K562 (cell line): Measurements from ENCODE around the gene AIFM3. TPM values are rescaled to one million over a fixed set of nuclear protein-coding genes. Genes with fewer than 3 reads are reported as not detected.
A peak's percentile ranks its signal among the peaks of the same experiment; 100 is the strongest.

Source experiments
- ATAC-seq: fragments of 200-7000 bp; cut with Tn5 transposase; 3 replicates; pipeline ENCODE4 v1.9.1; 2020; ENCODE audit warnings: moderate library complexity
- BruUV-seq: library from RNA; stranded (reverse); fragments of 400-500 nt; replicated peaks from 2 replicates; lab custom pipeline; 2021; lab: Mats Ljungman, UMichigan
- CTCF ChIA-PET: fragments of 300-600 bp; formaldehyde crosslinking; extraction: SDS; loops from one replicate; lab custom pipeline; 2021; ENCODE audit warnings: low intra/inter-chr PET ratio; lab: Yijun Ruan, JAX
- POLR2A ChIA-PET: fragments of 300-600, 350-650 bp; sonication (Branson Sonifier 250); formaldehyde crosslinking; extraction: SDS; loops from one replicate; lab custom pipeline; 2021; ENCODE audit warnings: antibody characterized with exemption, inconsistent platforms; lab: Yijun Ruan, JAX
- DNase-seq, 4 experiments: peaks; one replicate each; pipeline versions ENCODE4 v3.0.0 to v3.0.0-alpha.2; 2011 to 2018; ENCODE audit warnings: low spot score in 3 of 4, mixed read lengths in 3 of 4; ENCODE audit errors: extremely low read depth in 1 of 4
- FAIRE-seq: peaks from 2 replicates; lab custom pipeline; 2011; peaks lifted over from hg19 to GRCh38; lab: Jason Lieb, UNC
- H2AFZ ChIP-seq: 2 replicates; pipeline ENCODE4 v1.6.0; 2011; ENCODE audit warnings: low read depth, low read length, control low read depth, inconsistent platforms
- H3K27ac ChIP-seq: fragments of 200-600 bp; 3 replicates; pipeline ENCODE4 v1.8.0; 2011; ENCODE audit warnings: low read depth, mild to moderate bottlenecking, control low read depth, inconsistent platforms, low read length, moderate library complexity, mixed read lengths; ENCODE audit errors: extremely low read depth
- H3K27me3 ChIP-seq, 2 experiments: fragments of 300-600 bp in 1 of 2; 2 replicates in 1 of 2; 3 replicates in 1 of 2; pipeline versions ENCODE4 v1.6.0 to v1.8.0; 2011; ENCODE audit warnings: inconsistent platforms in 2 of 2, low read length in 2 of 2, mild to moderate bottlenecking in 1 of 2, mixed read lengths in 1 of 2, moderate library complexity in 1 of 2; ENCODE audit not compliant: control insufficient read depth in 2 of 2, insufficient read depth in 2 of 2
- H3K36me3 ChIP-seq: fragments of 300-600 bp; 3 replicates; pipeline ENCODE4 v1.8.0; 2011; ENCODE audit warnings: mild to moderate bottlenecking, low read length, inconsistent platforms; ENCODE audit not compliant: control insufficient read depth, insufficient read depth
- H3K4me1 ChIP-seq, 2 experiments: fragments of 200-600 bp in 1 of 2; replicated peaks in 1 of 2; 2 replicates in 1 of 2; 3 replicates in 1 of 2; pipeline versions ENCODE4 v1.5.1 to v1.8.0; 2011; ENCODE audit warnings: inconsistent platforms in 2 of 2, low read length in 2 of 2, mild to moderate bottlenecking in 1 of 2, mixed read lengths in 1 of 2, moderate library complexity in 1 of 2; ENCODE audit not compliant: control insufficient read depth in 2 of 2, insufficient read depth in 2 of 2
- H3K4me2 ChIP-seq: 2 replicates; pipeline ENCODE4 v1.6.1; 2011; ENCODE audit warnings: low read length, control low read depth, inconsistent platforms, mixed read lengths; ENCODE audit not compliant: insufficient read depth
- H3K4me3 ChIP-seq: fragments of 200-600 bp; sonication (generic), shearing (Covaris generic); 2 replicates; pipeline ENCODE4 v1.5.1; 2016; ENCODE audit warnings: control low read depth, inconsistent platforms
- H3K79me2 ChIP-seq: fragments of 200-600 bp; 3 replicates; pipeline ENCODE4 v1.8.0; 2011; ENCODE audit warnings: low read length, inconsistent platforms; ENCODE audit not compliant: control insufficient read depth, insufficient read depth
- H3K9ac ChIP-seq, 2 experiments: 2 replicates each; pipeline versions ENCODE4 v1.6.0 to v1.6.1; 2011; ENCODE audit warnings: low read depth in 2 of 2, low read length in 2 of 2, control low read depth in 1 of 2, inconsistent platforms in 1 of 2, mild to moderate bottlenecking in 1 of 2, mixed read lengths in 1 of 2; ENCODE audit not compliant: insufficient read depth in 1 of 2
- H3K9me1 ChIP-seq: one replicate; pipeline ENCODE4 v1.6.0; 2011; ENCODE audit warnings: inconsistent platforms, mild to moderate bottlenecking, low read length, moderate library complexity; ENCODE audit not compliant: control insufficient read depth, insufficient read depth
- H3K9me3 ChIP-seq: replicated peaks from 2 replicates; pipeline ENCODE4 v1.5.1; 2011; ENCODE audit warnings: low read depth, low read length, inconsistent platforms; ENCODE audit not compliant: control insufficient read depth, insufficient read depth
- H4K20me1 ChIP-seq: replicated peaks from 2 replicates; pipeline ENCODE4 v1.6.1; 2011; ENCODE audit warnings: low read length, inconsistent platforms, mixed read lengths; ENCODE audit not compliant: control insufficient read depth, insufficient read depth
- ARID1B ChIP-seq: fragments of 450-650 bp; IDR thresholded peaks from 2 replicates; pipeline ENCODE4 v1.6.1; 2016; ENCODE audit warnings: antibody characterized with exemption, mild to moderate bottlenecking, inconsistent platforms
- CAMTA2 ChIP-seq: fragments of 250-450 bp; sonication (Bioruptor Pico); conservative IDR thresholded peaks from 2 replicates; pipeline ENCODE4 v1.5.1; 2022
- GABPA ChIP-seq: fragments of 200-800 bp; sonication (Bioruptor generic); conservative IDR thresholded peaks from 2 replicates; pipeline ENCODE4 v1.6.1; 2016; ENCODE audit warnings: low read depth, missing genetic modification characterization, missing compliant biosample characterization
- HNRNPL ChIP-seq: fragments of 200-400 bp; formaldehyde crosslinking; IDR thresholded peaks from 2 replicates; pipeline ENCODE4 v1.6.1; 2017; ENCODE audit warnings: low read depth, mild to moderate bottlenecking, low read length
- POLR2G ChIP-seq: fragments of 200-400 bp; formaldehyde crosslinking; IDR thresholded peaks from 2 replicates; pipeline ENCODE4 v1.6.1; 2017; ENCODE audit warnings: low read depth, mild to moderate bottlenecking, antibody characterized with exemption, low read length, moderate library complexity
- POLR2H ChIP-seq: IDR thresholded peaks from 2 replicates; pipeline ENCODE4 v1.6.1; 2016; ENCODE audit warnings: missing genetic modification characterization, low read depth, mild to moderate bottlenecking, control low read depth, missing compliant biosample characterization, moderate library complexity
- RCOR1 ChIP-seq, 2 experiments: IDR thresholded peaks; 2 replicates each; pipeline ENCODE4 v1.6.1; 2012; ENCODE audit warnings: low read depth in 2 of 2, low read length in 2 of 2, borderline replicate concordance in 1 of 2, improper control_type of control experiment in 1 of 2
- RHOXF2B ChIP-seq: fragments of 250-450 bp; sonication (Bioruptor Pico); conservative IDR thresholded peaks from 2 replicates; pipeline ENCODE4 v1.5.1; 2021
- SIRT6 ChIP-seq: IDR thresholded peaks from one replicate; pipeline ENCODE4 v1.6.1; 2012; ENCODE audit warnings: low read depth, mild to moderate bottlenecking, control low read depth, inconsistent platforms, low read length, moderate library complexity
- SNRNP70 ChIP-seq: fragments of 200-400 bp; formaldehyde crosslinking; optimal IDR thresholded peaks from 2 replicates; pipeline ENCODE3; 2017; ENCODE audit warnings: low read depth, low read length
- TRIM24 ChIP-seq, 2 experiments: fragments of 450-650 bp; IDR thresholded peaks; 2 replicates each; pipeline ENCODE4 v1.6.1; 2016
- WGBS: fragments of 100-300 bp; shearing (Covaris generic); methylation state at CpG from one replicate; pipeline ENCODE4 v1.1.6; 2016; ENCODE audit warnings: low coverage, mixed read lengths; ENCODE audit not compliant: insufficient coverage; ENCODE audit errors: missing lambda C conversion rate; 5-methylcytosine and 5-hydroxymethylcytosine counted together
- in situ Hi-C: fragments of 300-500 bp; cut with MboI; formaldehyde crosslinking; loops from 4 replicates; pipeline ENCODE4 v1.15.0; 2018; ENCODE audit warnings: inconsistent platforms, mixed read lengths
- intact Hi-C: fragments of 100-400 bp; cut with micrococcal nuclease; formaldehyde crosslinking; loops from 2 replicates; pipeline ENCODE4 v1.14.2; 2022
- polyA plus RNA-seq, 8 experiments: library from polyadenylated mRNA; depleted of rRNA in 4 of 8; stranded (reverse) in 5 of 8; unstranded in 3 of 8; fragments of >200 nt; fragmentation: Nextera tagmentation in 2 of 8; fragmentation: Illumina TruSeq in 1 of 8; extraction: Ambion mirVana in 2 of 8; extraction: Trizol in 1 of 8; gene quantifications; 2 replicates each; pipeline versions ENCODE4 v1.2.1 to v1.2.3, GENCODE V29; 2011 to 2014; ENCODE audit warnings: inconsistent platforms in 1 of 8, missing spikeins in 1 of 8
- total RNA-seq, 7 experiments: library from RNA; depleted of rRNA in 6 of 7; stranded (reverse); fragments of >200 nt in 6 of 7; fragmentation: Illumina TruSeq in 2 of 7; extraction: Trizol in 2 of 7; gene quantifications; 2 replicates each; pipeline versions ENCODE4 v1.2.1 to v1.2.3, GENCODE V29; 2011 to 2021; ENCODE audit warnings: low replicate concordance in 1 of 7
- TF ChIP-seq, protein P1 (sequence below): fragments of 450-650 bp; IDR thresholded peaks from 2 replicates; pipeline ENCODE4 v1.6.1; 2016; ENCODE audit warnings: missing biosample characterization, missing genetic modification characterization
- TF ChIP-seq, protein P2 (sequence below): sonication (generic); formaldehyde crosslinking; IDR thresholded peaks from 2 replicates; pipeline ENCODE4 v1.8.1; 2022; ENCODE audit warnings: missing genetic modification reagents
- TF ChIP-seq, protein P3 (sequence below): fragments of 450-650 bp; formaldehyde crosslinking; IDR thresholded peaks from 2 replicates; pipeline ENCODE4 v1.4.0; 2022; ENCODE audit warnings: missing genetic modification characterization

The AIFM3 gene
- total and polyA plus RNA-seq, 9 of the 15 experiments (the other 6 are each of a cell fraction or from before 2014, with no cell fraction given): 0.03 to 0.20 (median 0.07) TPM; not detected in 1

DNA sequence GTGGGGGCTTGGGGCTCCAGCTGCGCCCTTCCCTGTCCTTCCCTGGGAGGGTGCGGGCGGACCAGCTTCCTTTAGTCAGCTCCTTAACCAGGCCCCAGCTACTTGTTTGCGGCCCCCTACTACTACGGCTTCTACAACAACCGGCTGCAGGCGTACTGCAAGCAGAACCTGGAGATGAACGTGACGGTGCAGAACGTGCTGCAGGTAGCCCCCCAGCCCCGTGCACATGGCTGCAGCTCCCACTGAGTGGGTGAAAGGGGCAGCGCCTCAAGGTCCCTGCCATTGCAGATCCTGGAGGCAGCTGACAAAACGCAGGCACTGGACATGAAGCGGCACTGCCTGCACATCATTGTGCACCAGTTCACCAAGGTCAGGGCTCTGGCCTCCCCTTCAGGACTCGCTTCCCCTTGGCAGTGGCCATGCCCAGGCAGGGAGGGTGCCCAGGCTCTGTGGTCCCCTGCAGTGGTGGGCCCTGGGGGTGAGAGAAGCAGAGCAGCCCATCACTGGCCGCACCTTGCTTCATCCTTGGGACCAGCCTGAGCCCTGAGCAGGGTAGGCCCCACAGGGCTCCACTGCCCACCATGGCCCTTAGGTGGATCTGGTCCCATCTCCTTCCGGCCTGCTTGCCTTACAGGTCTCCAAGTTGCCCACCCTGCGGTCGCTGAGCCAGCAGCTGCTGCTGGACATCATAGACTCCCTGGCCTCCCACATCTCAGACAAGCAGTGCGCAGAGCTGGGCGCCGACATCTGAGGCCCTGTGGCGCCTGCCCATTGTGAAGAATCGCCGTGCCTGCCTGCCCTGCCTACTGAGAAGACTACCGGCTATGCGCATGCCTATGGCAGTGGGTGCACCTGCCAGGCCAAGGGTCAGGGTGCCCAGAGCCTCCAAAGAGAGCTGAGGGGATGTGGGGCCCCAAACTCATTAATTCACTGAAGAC, 29.8 kb downstream of the AIFM3 start:
- Histone ChIP-seq H2AFZ (no peak overlapping the region), H3K9ac (peak overlapping the region in 1 of 2 experiments; percentile 93; a peak in 2 of 4 replicates), H3K9me1 (no peaks in the 10 kb centered on the region), H3K27ac (no peak overlapping the region), H3K9me3 (no peaks in the 10 kb centered on the region), H3K4me2 (no peak overlapping the region), H3K4me1 (peaks cover 12 to 92% of the 10 kb centered on the region in 2 experiments), H4K20me1 (peaks cover 35% of the 10 kb centered on the region; the same call in 1 of the 2 replicates), H3K27me3 (no peaks in the 10 kb centered on the region), H3K4me3 (no peak overlapping the region), H3K79me2 (peaks cover 27% of the 10 kb centered on the region), H3K36me3 (peaks cover 91% of the 10 kb centered on the region)
- CTCF ChIA-PET: no interaction called here
- ATAC-seq (no peak), FAIRE-seq (no peak), DNase-seq (no peak)
- 92% methylated on average over 27 of the region's 27 CpGs for WGBS
- POLR2A ChIA-PET: interaction anchor here (0.6 to 17.9 kb wide), 15 partner anchors 8 to 642 kb away, joined by 3 to 451 read pairs (median 5); partner anchors contain the start of genes AIFM3, LZTR1 and P2RX6
- intact Hi-C loops: no loop called here
- in situ Hi-C loops: no loop called here
- TSS peak; percentile 14 for BruUV-seq
- TF ChIP-seq POLR2G (no peak), HNRNPL (no peak), CAMTA2 (CRISPR knock-in tag) (no peak), SIRT6 (peak; percentile 5), GABPA (tag) (no peak), TRIM24 (IDR thresholded peaks at IDR 0.05) (no peak), POLR2H (tag) (no peak), SNRNP70 (no peak), RHOXF2B (CRISPR knock-in tag) (0 out of 2 replicates have a peak, but pooled peaks have one; percentile 39), ARID1B (no peak), RCOR1 (IDR thresholded peaks at IDR 0.05; ENCODE audit: borderline replicate concordance in 1 of 2, low read depth in 2 of 2, low read length in 2 of 2) (0 out of 4 replicates have a peak, but pooled peaks of 1 of the 2 experiments have one; percentile 24)
- TF ChIP-seq, protein P1, sequence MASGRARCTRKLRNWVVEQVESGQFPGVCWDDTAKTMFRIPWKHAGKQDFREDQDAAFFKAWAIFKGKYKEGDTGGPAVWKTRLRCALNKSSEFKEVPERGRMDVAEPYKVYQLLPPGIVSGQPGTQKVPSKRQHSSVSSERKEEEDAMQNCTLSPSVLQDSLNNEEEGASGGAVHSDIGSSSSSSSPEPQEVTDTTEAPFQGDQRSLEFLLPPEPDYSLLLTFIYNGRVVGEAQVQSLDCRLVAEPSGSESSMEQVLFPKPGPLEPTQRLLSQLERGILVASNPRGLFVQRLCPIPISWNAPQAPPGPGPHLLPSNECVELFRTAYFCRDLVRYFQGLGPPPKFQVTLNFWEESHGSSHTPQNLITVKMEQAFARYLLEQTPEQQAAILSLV (tag): no peak
- TF ChIP-seq, protein P2, sequence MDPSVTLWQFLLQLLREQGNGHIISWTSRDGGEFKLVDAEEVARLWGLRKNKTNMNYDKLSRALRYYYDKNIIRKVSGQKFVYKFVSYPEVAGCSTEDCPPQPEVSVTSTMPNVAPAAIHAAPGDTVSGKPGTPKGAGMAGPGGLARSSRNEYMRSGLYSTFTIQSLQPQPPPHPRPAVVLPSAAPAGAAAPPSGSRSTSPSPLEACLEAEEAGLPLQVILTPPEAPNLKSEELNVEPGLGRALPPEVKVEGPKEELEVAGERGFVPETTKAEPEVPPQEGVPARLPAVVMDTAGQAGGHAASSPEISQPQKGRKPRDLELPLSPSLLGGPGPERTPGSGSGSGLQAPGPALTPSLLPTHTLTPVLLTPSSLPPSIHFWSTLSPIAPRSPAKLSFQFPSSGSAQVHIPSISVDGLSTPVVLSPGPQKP (CRISPR knock-in tag): no peak
- TF ChIP-seq, protein P3, sequence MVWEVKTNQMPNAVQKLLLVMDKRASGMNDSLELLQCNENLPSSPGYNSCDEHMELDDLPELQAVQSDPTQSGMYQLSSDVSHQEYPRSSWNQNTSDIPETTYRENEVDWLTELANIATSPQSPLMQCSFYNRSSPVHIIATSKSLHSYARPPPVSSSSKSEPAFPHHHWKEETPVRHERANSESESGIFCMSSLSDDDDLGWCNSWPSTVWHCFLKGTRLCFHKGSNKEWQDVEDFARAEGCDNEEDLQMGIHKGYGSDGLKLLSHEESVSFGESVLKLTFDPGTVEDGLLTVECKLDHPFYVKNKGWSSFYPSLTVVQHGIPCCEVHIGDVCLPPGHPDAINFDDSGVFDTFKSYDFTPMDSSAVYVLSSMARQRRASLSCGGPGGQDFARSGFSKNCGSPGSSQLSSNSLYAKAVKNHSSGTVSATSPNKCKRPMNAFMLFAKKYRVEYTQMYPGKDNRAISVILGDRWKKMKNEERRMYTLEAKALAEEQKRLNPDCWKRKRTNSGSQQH (CRISPR knock-in tag): peak; percentile 87; the same call in 1 of the 2 replicates
